ENCODE measurements around the gene CTNNA3. TPM values are rescaled to one million over a fixed set of nuclear protein-coding genes. Genes with fewer than 3 reads are reported as not detected.

CTNNA3 gene
- total and polyA plus RNA-seq, 4 donors = 0.16 to 2.4 (median 1.4) TPM

- no peaks in the 10 kb centered on the region for H3K36me3 ChIP-seq (ENCODE audit: control insufficient read depth in 4 of 4, insufficient read depth in 3 of 4, low read depth in 1 of 4, low read length in 3 of 4)
- H3K4me3 ChIP-seq (ENCODE audit: low read depth in 1 of 3, low read length in 3 of 3) = no peak overlapping the region
- no peaks in the 10 kb centered on the region for H3K9me3 ChIP-seq (ENCODE audit: control insufficient read depth in 4 of 4, low read length in 3 of 4)
- H3K4me1 ChIP-seq (ENCODE audit: control insufficient read depth in 4 of 4, insufficient read depth in 4 of 4, low read length in 3 of 4) = no peaks in the 10 kb centered on the region
- H3K9ac ChIP-seq (ENCODE audit: low read depth in 1 of 2, low read length in 2 of 2) = no peak overlapping the region
- no peak for TF ChIP-seq GABPA (IDR thresholded peaks at IDR 0.05 in 1 of 2, conservative IDR thresholded peaks at IDR 0.05 in 1 of 2)
- TF ChIP-seq HNF4A (conservative IDR thresholded peaks at IDR 0.05) = no peak
- no peak for TF ChIP-seq FOXA1 (IDR thresholded peaks at IDR 0.05)
- no peak for TF ChIP-seq RXRA (IDR thresholded peaks at IDR 0.05)
- no peak for TF ChIP-seq REST (IDR thresholded peaks at IDR 0.05)
- no peak for TF ChIP-seq ZBTB33 (IDR thresholded peaks at IDR 0.05)
- no peak for TF ChIP-seq HNF4G (IDR thresholded peaks at IDR 0.05)
- TF ChIP-seq EGR1 (IDR thresholded peaks at IDR 0.05; ENCODE audit: low read depth in 2 of 2) = no peak
- no peak for TF ChIP-seq NR2F2 (IDR thresholded peaks at IDR 0.05)
- TF ChIP-seq YY1 (IDR thresholded peaks at IDR 0.05) = no peak
- TF ChIP-seq RAD21 (IDR thresholded peaks at IDR 0.05) = no peak
- TF ChIP-seq SP1 (IDR thresholded peaks at IDR 0.05) = no peak
- TF ChIP-seq MAX (IDR thresholded peaks at IDR 0.05) = no peak
- no peak for TF ChIP-seq CTCF (IDR thresholded peaks at IDR 0.05; ENCODE audit: low read depth, low read length, missing input control)
- no peak for TF ChIP-seq ATF3 (IDR thresholded peaks at IDR 0.05)
- WGBS = 87% methylated on average over 7 of the region's 7 CpGs
- H3K27me3 ChIP-seq (ENCODE audit: control insufficient read depth in 4 of 4, insufficient read depth in 4 of 4, low read length in 3 of 4) = no peaks in the 10 kb centered on the region
- no peak for DNase-seq (ENCODE audit: low spot score)
- no peak overlapping the region for H3K27ac ChIP-seq (ENCODE audit: low read depth in 1 of 2, low read length in 2 of 2)
These were observed 1795.7 kb downstream of the CTNNA3 start for GRCh38 chr10:65900271-65900670.

- H3K4me1 ChIP-seq (ENCODE audit: control insufficient read depth in 4 of 4, insufficient read depth in 4 of 4, low read length in 3 of 4) = no peaks in the 10 kb centered on the region
- H3K36me3 ChIP-seq (ENCODE audit: control insufficient read depth in 4 of 4, insufficient read depth in 3 of 4, low read depth in 1 of 4, low read length in 3 of 4) = no peaks in the 10 kb centered on the region
- 68% methylated on average over 1 of the region's 1 CpG for WGBS
- no peak overlapping the region for H3K9ac ChIP-seq (ENCODE audit: low read depth in 1 of 2, low read length in 2 of 2)
- H3K4me3 ChIP-seq (ENCODE audit: low read depth in 1 of 3, low read length in 3 of 3) = no peak overlapping the region
- no peak for DNase-seq (ENCODE audit: low spot score)
- TF ChIP-seq JUND (IDR thresholded peaks at IDR 0.05) = no peak
- H3K27me3 ChIP-seq (ENCODE audit: control insufficient read depth in 4 of 4, insufficient read depth in 4 of 4, low read length in 3 of 4) = no peaks in the 10 kb centered on the region
- no peaks in the 10 kb centered on the region for H3K9me3 ChIP-seq (ENCODE audit: control insufficient read depth in 4 of 4, low read length in 3 of 4)
- H3K27ac ChIP-seq (ENCODE audit: low read depth in 1 of 2, low read length in 2 of 2) = no peak overlapping the region
These were observed 1797.9 kb downstream of the CTNNA3 start for GRCh38 chr10:65898055-65898454.
